HG02973 (cell line): ENCODE results near the gene CAMK2A.

Experiments
- ATAC-seq: cut with Tn5 transposase; IDR thresholded peaks from one replicate; pipeline ENCODE4 v1.9.1; 2021; ENCODE audit warnings: moderate library complexity; ENCODE audit not compliant: unreplicated experiment

Gene CAMK2A

DNA sequence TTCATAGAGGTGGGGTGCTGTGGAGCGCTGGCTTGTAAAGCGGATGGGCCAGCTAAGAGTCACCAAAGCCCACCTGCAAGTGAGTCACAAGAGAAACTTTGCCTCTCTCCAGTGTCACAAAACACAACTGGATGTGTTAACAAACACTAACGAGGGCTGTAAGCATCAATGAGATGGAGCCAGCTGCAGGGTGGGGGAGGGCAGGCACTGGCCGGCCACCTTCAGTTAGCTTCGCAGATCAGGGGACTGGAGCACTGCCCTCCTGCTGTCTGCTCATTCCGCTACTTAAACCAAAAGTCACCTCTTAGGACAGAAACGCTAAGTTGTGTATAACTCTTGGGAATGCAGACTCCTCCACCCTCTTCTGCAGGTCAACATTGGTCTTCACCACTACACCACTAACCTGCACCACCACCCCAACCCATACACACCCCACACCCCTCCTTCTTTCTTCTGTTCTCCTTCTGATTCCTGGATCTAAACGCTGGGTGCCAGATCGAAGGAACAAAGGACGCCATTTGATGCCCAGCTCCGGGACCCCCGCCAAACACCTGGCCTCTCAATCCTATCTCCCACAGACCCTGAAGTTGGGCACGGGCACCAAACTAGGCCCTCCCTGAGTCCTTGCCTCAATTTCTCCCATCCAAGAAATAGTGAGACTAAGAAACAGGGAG, 11.1 kb upstream of the CAMK2A start:
- no peak for ATAC-seq

DNA sequence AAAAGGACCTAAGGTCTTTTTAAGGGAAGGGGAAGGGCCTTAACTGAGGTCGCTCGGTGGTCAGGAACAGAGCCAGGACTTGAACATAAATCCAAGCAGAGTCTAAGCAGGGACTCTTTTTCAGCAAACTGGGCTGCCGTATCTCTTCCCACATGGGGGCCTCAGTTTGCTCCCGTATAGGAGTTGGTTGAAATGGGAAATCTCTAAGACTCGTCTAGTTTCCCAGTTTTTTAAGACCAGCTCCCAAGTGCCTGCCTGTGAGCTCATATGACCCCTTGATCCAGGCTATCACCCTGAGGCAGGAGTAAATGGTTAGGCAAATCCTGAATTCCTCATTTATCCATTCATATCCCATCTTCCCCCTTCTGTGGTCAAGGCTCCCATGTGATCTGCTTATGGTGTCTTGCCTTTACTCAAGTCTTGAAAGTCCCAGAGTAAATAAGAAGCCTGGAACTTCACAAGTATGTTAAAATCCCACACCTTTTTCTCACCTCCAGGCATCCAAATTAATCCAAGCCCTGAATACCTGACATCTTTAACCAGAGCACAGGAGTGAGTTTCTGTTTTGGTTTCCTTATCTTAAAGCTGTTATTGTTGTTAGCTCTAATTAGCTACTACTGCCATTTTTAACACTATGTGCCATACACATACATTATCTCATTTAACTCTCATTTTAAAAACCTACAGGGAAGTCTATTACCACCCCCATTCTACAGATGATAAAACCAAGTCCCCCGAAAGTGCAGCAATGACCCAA, 10.2 kb upstream of the CAMK2A start:
- ATAC-seq: no peak

DNA sequence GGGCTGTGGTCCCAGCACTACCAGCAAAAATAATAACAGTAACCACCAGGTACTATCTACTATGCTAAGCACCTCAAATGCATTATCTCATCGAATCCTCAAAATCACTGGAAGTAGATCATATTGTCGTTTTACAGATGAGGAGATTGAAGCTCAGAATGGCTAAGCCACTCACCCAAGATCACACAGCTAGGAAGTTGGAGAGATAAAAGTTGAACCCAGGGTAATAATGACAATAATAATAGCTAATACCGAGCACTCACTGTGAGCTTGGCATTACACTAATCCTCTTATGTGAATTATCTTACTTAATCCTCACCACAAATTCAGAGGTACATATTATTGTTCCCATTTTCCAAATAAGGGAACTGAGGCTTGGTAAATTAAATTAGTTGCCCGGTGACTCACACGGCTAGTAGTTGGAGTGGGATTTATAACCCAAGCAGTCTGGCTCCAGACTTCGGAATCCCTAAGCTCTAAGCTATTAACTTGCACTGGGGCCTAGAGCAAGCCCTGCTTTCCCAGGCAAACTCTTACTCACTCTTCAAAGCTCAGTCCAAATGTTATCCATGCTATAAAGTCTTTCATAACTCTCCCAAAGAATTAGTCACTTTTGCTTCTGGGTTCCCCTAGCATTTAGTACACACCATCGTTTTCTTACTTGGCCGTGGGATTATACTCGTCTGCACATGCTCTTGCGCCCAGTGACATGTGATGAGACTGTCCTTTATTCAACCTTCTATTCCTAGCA, 9.3 kb upstream of the CAMK2A start:
- ATAC-seq: no peak

DNA sequence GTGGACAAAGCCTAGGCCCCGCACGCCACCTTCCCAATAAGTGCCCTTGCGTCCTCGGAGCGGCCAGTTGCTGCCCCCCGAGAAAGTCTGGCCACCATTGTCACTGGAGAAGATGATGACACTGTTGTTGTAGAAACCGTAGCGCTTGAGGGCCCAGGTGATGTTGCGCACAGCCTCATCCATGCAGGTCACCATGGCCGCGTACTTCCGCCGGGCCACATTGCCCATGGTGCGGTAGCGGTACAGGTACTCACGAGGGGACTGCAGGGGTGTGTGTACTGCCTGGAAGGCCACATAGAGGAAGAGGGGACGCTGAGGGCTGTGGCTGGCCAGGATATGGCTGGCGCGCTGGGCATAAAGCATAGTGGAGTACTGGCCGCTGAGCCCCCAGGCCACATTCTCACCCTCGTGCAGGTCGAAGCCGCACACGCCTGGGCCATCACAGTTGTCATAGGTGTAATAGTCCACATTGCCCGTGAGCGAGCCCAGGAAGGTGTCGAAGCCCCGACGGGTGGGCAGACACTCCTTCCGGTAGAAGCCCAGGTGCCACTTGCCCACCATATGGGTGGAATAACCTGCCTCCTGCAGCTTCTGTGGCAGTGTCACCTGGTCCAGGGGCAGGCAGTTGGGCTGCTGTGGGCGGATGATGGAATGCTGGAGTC, 8.5 kb upstream of the CAMK2A start:
- no peak for ATAC-seq

DNA sequence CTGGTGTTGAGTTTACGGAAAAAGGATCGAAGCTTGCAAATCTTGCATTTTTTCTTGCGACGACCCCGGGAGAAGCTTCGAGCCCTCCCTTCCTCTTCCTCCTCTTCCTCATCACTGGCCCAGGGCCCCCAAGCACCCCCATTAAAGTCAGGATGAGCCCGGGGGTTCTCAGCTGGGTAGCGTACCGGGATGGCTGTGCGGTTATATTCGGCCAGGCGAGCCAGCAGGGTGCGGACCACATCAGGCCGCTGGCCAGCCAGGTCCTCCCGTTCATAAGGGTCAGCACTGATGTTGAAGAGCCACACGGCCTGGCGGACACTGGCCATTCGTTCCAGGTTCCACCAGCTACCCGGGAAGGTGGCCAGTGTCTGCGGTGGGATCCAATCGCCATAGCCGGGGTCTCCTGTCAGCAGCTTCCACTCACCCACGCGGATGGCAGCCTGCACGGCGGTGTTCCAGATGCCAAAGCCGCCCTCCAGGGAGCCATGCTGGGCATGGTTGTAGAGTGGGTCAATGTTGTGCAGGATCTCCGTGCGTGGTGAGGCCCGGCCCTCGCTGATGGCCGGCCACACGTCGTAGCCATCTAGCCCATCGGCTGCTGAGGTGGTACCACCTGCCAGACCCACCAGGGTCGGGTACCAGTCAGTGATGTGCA, 7.8 kb upstream of the CAMK2A start:
- no peak for ATAC-seq

DNA sequence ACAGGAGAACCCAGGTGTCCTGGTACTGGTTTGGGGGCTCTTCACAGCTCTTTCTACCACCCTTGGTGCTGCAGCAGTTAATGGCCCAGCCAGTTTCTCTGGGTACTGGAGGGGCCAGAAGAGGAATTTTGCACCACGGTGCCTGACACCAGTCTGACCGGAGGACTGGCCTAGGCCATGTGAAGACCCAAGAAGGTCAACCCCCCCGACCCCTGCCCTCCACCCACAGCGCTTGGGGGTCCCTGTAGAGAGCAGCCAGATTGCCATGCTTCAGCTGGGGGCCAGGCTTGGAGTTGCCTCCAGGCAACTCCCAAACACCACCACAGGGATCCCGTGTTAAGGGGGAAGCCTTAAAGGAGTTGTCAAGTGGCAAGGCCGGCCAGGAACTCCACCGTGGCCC, 6.9 kb upstream of the CAMK2A start:
- no peak for ATAC-seq

DNA sequence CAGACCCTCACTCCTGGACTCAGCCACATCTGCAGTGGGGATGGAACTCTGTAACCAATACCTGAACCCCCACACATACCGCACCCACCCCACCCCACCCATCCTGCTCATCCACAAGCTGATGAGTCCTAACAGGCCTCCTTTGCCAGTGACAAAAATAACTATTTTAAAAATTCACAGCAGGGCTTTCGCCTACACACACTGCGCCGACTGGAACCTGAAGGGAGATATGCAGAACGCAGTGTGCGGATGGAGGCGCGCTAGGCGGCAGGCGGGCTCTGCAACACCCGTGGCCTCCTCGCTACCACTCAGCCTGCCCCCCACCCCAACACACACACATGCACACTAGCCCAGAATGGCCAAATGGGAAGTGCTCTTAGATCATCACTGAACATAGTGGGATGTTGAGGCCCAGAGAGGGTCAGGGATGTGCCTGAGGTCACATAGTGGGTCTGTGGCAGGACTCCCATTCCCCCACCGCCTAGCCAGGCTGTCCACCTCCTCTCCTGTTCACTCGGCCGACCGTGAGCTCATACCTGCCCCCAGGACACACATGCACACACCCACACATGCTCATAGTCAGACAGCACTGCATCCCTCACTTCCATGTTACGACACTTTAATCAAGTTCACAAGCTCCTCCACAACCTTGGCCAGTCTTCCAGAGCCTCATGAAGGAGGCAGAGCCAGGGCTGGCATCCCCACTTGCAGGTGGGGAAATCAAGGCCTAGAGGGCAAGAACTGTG, 6.3 kb upstream of the CAMK2A start:
- ATAC-seq: no peak

DNA sequence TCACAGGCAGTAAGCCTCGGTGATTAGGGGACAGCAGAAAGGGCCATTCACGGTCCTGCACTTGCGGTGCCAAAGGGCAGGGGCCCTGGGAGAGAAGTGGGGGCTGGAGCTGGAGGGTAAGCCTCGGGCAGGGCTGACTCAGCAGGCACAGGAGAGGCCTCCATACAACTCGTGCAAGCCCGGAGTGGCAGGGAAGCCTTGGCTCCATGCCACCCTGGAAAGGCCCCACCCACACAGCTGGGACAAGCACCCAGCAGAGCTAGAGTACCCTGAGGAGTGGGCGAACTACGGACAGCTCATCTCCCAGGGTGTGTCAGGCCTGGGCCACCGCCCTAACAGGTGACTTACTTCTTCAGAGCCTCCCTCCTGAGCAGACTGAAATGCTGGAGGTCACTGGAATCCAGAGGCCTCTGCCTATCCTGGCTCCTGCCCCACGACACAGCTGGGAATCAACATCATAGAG, 5.6 kb upstream of the CAMK2A start:
- no peak for ATAC-seq

DNA sequence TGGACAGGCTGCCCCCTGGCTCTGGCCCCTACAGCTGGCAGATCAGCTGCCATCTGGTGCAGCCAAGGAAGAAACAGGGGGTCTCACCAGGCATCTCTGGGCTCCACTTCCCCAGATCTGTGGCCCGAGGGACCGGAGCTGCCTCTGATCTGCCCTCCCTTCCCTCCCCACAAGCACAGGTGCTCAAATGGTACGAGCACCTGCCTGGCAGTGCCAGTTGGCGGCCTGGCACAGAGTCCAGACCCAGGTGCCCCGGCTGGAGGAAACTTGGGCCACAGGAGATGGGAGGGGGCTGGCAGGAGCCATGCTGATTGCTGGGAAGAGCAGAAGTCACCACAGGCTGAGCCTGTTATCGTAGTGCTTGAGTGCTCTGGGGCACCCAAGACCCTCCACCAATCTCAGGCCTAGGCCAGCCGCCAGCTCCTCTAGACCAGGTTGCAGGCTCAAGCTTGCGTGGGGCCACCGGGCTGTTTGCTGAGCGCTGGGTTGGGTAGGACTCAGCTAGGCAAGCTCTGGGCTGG, 5.0 kb upstream of the CAMK2A start:
- no peak for ATAC-seq

DNA sequence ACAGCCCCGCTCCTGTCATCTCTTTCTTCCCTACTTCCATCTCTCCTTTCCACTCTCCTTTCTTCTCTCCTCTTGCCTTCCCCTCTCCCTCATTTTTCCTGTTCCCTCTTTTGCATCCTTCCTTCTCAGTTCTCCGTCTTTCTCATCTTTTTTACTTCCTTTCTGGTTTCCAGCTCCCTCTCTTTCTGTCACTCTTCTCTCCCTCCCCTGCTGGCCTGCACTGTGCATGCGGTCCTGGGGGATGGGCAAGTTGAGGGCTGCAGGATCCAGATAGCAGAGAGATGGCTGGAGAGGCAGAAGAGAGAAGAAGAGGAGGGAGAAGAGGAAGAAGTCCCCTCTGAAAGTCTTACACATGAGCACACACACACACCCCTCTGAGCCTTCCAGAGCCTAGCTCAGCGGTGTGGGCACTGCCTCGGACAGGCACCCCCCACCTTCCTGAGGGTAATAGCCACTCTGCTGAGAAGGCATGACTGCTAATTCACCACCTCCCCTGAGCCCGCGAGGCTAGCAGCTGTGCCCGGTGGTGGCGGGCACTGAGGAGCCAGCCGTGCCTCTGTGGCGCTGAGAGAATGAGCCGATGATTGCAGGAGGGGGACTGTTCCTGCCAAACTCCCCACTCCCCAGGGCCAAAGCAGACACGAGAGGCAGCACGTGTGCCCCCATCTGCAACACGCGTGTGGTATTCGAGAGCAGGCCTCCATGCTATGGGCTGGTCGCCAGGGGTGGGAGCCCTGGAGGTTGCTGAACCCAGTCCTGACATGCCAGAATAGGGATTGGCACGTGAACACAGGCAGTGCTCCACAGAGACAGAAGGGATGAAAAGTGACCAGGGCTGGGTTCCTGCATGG, 3.7 kb upstream of the CAMK2A start:
- ATAC-seq: no peak

DNA sequence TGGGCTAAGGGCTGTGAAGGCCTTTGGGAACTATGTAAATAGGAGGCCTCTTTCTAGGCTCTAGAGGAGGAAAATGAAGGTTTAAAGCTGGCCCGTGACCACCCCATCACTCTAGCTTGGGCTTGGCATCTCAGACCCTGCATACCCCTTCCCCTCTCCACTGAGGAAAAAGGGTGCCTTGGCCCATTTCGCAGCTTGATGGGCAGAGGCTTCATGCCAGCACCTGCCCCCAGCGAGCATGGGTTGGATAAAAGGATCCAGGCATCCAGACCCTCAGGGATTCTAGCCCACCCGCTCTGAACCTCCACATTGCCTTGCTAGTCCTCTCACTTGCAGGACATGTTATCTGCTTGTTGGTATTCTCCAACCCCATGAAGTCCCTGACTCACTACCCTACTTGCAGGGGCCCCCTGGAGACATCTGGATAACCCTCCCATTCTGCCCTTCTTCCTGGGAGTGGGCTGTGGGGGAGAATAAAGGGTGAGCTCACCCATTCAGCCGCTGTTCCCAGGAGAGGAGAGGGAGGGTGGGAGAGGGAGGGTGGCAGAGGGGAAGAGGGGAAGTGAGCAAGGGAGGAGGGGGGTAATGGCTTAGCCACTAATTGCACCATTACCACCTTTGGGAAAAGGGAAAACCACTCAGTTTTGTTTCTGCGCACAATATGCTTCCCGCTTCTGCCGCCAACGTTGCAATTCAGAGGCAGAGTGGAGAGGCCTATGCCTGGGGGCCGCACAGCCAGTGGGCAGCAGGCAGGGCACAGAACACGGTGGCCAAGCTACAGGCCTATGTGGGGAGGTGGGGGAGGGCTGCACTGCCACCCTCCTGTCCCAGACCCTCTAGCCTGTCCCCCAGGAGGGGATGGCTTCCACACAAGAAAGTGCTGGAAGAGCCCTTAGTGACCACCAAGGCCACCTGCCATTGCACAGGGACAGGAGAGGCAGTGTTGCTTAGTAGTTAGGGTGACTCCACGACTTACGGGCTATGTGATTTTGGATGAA, 2.1 kb upstream of the CAMK2A start:
- no peak for ATAC-seq

DNA sequence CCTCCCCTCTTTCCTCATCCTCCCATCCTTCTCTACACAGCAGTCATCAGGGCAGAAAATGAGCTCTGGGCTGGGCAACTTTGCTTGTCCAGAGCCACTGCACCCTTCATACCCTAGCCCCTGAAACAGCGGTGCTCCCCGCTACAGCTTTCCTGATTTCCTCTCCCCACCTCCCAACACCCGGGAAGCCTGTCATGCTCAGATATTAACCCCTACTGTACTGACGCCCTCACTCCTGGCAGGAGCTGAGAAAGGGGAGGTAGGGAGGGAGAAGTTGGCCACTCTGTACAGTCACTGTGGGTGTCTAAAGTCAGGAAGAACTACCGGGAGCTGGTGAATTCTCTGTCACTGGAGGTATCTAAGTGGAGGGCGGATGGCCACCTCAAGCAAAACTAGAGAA, 782 bp downstream of the CAMK2A start:
- ATAC-seq: no peak

DNA sequence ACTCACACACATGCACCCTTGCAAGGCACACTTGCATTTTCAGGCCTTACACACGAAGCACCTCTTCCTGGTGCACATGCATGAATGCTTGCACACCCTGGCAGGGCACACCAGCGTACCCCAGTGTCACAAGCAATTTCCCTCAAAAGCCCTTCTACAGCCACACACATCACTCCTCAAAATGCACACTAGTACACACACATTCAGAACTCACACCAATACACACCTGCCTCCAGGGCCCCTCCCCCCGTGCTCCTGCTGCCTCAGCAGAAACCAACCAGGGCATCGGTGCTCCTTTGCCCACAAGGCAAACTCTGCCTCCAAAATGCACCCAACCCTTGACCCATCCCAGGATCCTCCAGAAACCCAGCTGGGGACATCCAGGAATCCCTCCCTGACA, 1.2 kb downstream of the CAMK2A start:
- no peak for ATAC-seq

DNA sequence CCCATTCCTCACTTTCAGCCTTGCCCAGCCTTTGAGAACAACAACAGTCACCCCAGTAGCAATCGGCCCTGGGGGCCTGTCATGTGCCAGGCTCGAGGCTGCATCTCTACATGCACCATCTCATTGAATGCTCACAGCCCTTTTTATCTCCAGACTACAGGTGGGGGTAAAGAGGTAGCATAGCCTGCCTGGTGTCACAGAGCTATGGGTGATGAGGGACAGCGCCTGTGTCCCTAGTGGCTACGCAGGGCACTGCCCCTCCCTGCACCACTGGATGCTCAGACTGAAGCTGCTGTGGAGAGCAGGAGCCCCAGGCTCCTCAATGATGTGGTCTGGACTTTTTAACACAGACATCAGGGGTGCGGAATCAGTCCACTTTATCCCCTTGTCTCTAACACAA, 2.8 kb downstream of the CAMK2A start:
- no peak for ATAC-seq

DNA sequence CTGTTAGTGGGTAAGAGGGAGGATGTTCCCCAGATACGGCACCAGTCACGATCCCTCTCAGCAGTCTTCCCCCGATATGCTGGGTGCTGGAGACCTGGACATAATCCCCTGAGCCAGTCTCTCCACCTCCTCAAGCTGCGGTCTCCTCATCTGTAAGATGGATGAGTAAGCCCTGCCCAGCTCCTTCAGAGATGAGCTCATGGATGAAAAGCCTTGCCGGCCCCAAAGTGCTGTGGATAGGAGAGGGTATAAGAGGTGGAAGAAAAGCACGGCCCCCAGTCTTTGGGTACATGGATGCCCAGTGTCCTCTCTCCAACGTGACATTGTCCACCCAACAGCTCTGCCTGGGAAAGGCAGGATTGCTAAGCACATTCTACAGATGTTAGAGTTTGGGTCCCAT, 4.5 kb downstream of the CAMK2A start:
- ATAC-seq: no peak

DNA sequence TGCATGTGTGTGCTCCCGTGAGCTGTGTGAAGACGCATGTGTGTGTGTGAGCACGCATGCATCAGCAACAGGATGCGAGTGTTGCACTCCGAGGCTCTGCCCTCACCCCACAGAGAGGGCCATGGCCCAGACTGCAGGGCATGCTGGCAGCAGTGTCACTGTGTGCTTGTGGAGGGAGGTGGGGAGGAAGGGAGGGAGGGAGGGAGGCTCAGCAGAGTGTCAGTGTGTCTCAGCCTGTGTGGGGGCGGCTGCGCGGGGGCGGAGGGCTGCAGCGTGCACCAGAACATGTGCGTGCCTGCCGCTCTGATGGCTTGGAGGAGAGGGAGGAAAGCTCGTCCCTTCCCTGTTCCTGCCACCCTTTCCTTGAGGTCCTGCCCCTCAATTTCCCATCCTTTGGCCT, 5.3 kb downstream of the CAMK2A start:
- ATAC-seq: no peak

DNA sequence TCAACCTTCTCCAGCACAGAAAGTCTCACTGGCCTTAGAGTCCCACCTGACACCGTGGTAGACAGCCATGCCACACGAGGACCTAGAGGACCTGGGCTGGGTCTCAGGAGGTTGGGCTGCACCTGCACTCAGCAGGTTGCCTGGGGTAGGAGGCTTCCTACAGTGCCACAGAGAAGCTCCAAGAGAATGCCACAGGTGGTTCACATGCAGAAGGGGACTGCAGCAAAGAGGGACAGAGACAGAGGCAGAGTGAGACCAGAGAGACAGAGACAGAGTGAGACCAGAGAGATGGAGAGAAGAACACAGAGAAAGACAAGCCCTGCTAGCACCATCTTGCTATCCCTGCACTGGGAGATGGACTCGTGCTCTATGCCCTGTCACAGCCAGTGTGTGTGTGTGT, 5.7 kb downstream of the CAMK2A start:
- ATAC-seq: no peak

DNA sequence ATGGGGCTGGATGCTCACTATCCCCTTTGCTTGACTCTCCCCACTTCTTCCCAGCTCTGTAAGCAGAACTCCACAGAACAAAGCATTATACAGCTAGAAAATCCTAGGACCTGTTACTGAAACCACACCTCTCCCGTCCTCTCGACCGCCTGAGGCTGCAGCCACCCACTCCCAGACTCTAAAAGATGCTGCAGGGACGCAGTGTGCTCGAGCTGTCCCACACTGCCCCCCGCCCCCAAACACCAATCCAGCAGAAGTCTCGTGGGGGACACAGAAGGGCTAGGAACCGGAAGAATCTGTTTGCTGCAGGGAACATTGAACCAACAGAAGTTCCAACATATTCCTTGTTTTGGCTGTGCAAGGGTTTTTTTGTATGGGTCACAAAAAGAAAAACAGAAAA, 7.6 kb downstream of the CAMK2A start:
- no peak for ATAC-seq
